Measurements from ENCODE around the gene GRIA1. TPM values are rescaled to one million over a fixed set of nuclear protein-coding genes. Genes with fewer than 3 reads are reported as not detected.

GRIA1 gene
- total RNA-seq, 1 donor from 2014 or later = not detected

- H3K27me3 Mint-ChIP-seq = peaks cover 9% of the 10 kb centered on the region
Measured at GRCh38 chr5:153746440-153746839, 256.0 kb downstream of the GRIA1 start.

GRCh38 chr5:153748823-153749222 lies 258.4 kb downstream of the GRIA1 start:
- H3K27me3 Mint-ChIP-seq = peaks cover 9% of the 10 kb centered on the region
- no peak overlapping the region for H3K27ac Mint-ChIP-seq
- no peaks in the 10 kb centered on the region for H3K9me3 Mint-ChIP-seq (ENCODE audit: low read depth)
- no peaks in the 10 kb centered on the region for H3K36me3 Mint-ChIP-seq (ENCODE audit: insufficient read depth)
- TF ChIP-seq CTCF (IDR thresholded peaks at IDR 0.05; ENCODE audit: unreplicated experiment) = no peak
- no peak overlapping the region for H3K4me3 Mint-ChIP-seq (ENCODE audit: low read depth)
- H3K4me1 Mint-ChIP-seq (ENCODE audit: low read depth) = peaks cover 9% of the 10 kb centered on the region
- no peak for DNase-seq (ENCODE audit: low spot score, unreplicated experiment)

More at GRCh38 chr5:153746440-153746839, 256.0 kb downstream of the GRIA1 start:
- no peak overlapping the region for H3K4me3 Mint-ChIP-seq (ENCODE audit: low read depth)
- no peak for TF ChIP-seq CTCF (IDR thresholded peaks at IDR 0.05; ENCODE audit: unreplicated experiment)
- H3K27ac Mint-ChIP-seq = no peak overlapping the region
- no peaks in the 10 kb centered on the region for H3K36me3 Mint-ChIP-seq (ENCODE audit: insufficient read depth)
- H3K9me3 Mint-ChIP-seq (ENCODE audit: low read depth) = no peaks in the 10 kb centered on the region
- H3K4me1 Mint-ChIP-seq (ENCODE audit: low read depth) = peaks cover under 1% of the 10 kb centered on the region
- no peak for DNase-seq (ENCODE audit: low spot score, unreplicated experiment)

- H3K27ac Mint-ChIP-seq = no peak overlapping the region
- H3K4me1 Mint-ChIP-seq (ENCODE audit: low read depth) = peaks cover 9% of the 10 kb centered on the region
- peaks cover 13% of the 10 kb centered on the region for H3K27me3 Mint-ChIP-seq
- no peak for TF ChIP-seq CTCF (IDR thresholded peaks at IDR 0.05; ENCODE audit: unreplicated experiment)
- no peaks in the 10 kb centered on the region for H3K9me3 Mint-ChIP-seq (ENCODE audit: low read depth)
- no peak overlapping the region for H3K4me3 Mint-ChIP-seq (ENCODE audit: low read depth)
- no peaks in the 10 kb centered on the region for H3K36me3 Mint-ChIP-seq (ENCODE audit: insufficient read depth)
- no peak for DNase-seq (ENCODE audit: low spot score, unreplicated experiment)
Measured at GRCh38 chr5:153749960-153750359, 259.5 kb downstream of the GRIA1 start.

- Mint-ChIP-seq H3K4me3 (ENCODE audit: low read depth) (no peak overlapping the region), H3K27ac (no peak overlapping the region), H3K27me3 (peaks cover 14% of the 10 kb centered on the region), H3K4me1 (ENCODE audit: low read depth) (peaks cover 9% of the 10 kb centered on the region), H3K9me3 (ENCODE audit: low read depth) (no peaks in the 10 kb centered on the region), H3K36me3 (ENCODE audit: insufficient read depth) (no peaks in the 10 kb centered on the region)
- no peak for DNase-seq (ENCODE audit: low spot score, unreplicated experiment)
- TF ChIP-seq CTCF (IDR thresholded peaks at IDR 0.05; ENCODE audit: unreplicated experiment) = no peak
Measured at GRCh38 chr5:153751251-153751650, 260.8 kb downstream of the GRIA1 start.

GRCh38 chr5:153752890-153753289 lies 262.4 kb downstream of the GRIA1 start:
- peaks cover 11% of the 10 kb centered on the region for H3K4me1 Mint-ChIP-seq (ENCODE audit: low read depth)

More at GRCh38 chr5:153752890-153753289, 262.4 kb downstream of the GRIA1 start:
- Mint-ChIP-seq H3K27ac (no peak overlapping the region), H3K9me3 (ENCODE audit: low read depth) (no peaks in the 10 kb centered on the region), H3K4me3 (ENCODE audit: low read depth) (no peak overlapping the region), H3K27me3 (peaks cover 14% of the 10 kb centered on the region), H3K36me3 (ENCODE audit: insufficient read depth) (no peaks in the 10 kb centered on the region)
- TF ChIP-seq CTCF (IDR thresholded peaks at IDR 0.05; ENCODE audit: unreplicated experiment) = no peak
- DNase-seq (ENCODE audit: low spot score, unreplicated experiment) = no peak
